ENCODE measurements around the gene HIVEP3. TPM values are rescaled to one million over a fixed set of nuclear protein-coding genes. Genes with fewer than 3 reads are reported as not detected.
A peak's percentile ranks its signal among the peaks of the same experiment; 100 is the strongest.

HIVEP3 gene
- total RNA-seq, 2 donors from 2014 or later: 17.9 to 32.0 TPM

GRCh38 chr1:41576620-41577019 lies 342.1 kb downstream of the HIVEP3 start:
- ATAC-seq (no peak), DNase-seq (ENCODE audit: low spot score) (no peak)
- no peaks in the 10 kb centered on the region for H3K27me3 Mint-ChIP-seq
- H3K36me3 Mint-ChIP-seq: no peaks in the 10 kb centered on the region
- no peak overlapping the region for H3K4me3 Mint-ChIP-seq
- peaks cover 18 to 38% of the 10 kb centered on the region in 2 donors for H3K4me1 Mint-ChIP-seq (ENCODE audit: low read depth in 2 of 2)
- no peaks in the 10 kb centered on the region for H3K9me3 Mint-ChIP-seq
- H3K27ac Mint-ChIP-seq: peak overlapping the region in 1 of 2 donors; percentile 33

GRCh38 chr1:41576206-41576605 lies 342.5 kb downstream of the HIVEP3 start:
- Mint-ChIP-seq H3K36me3 (no peaks in the 10 kb centered on the region), H3K27ac (peak overlapping the region in 1 of 2 donors; percentile 33), H3K4me3 (no peak overlapping the region), H3K4me1 (ENCODE audit: low read depth in 2 of 2) (peaks cover 17 to 38% of the 10 kb centered on the region in 2 donors), H3K27me3 (no peaks in the 10 kb centered on the region), H3K9me3 (no peaks in the 10 kb centered on the region)
- ATAC-seq (no peak), DNase-seq (ENCODE audit: low spot score) (no peak)

- Mint-ChIP-seq H3K9me3 (no peaks in the 10 kb centered on the region), H3K4me3 (no peak overlapping the region), H3K27me3 (no peaks in the 10 kb centered on the region), H3K36me3 (no peaks in the 10 kb centered on the region), H3K27ac (no peak overlapping the region), H3K4me1 (ENCODE audit: low read depth in 2 of 2) (peaks cover 10 to 30% of the 10 kb centered on the region in 2 donors)
- no peak for DNase-seq (ENCODE audit: low spot score)
- no peak for ATAC-seq
Observed at GRCh38 chr1:41574842-41575241, 343.9 kb downstream of the HIVEP3 start.

- no peak overlapping the region for H3K4me3 Mint-ChIP-seq
- peak overlapping the region in 1 of 2 donors; percentile 74 for H3K27ac Mint-ChIP-seq
- H3K36me3 Mint-ChIP-seq: no peaks in the 10 kb centered on the region
- ATAC-seq (peak; percentile 88 to 92), DNase-seq (ENCODE audit: low spot score) (peak; percentile 89)
- peaks cover 10 to 28% of the 10 kb centered on the region in 2 donors for H3K4me1 Mint-ChIP-seq (ENCODE audit: low read depth in 2 of 2)
- no peaks in the 10 kb centered on the region for H3K27me3 Mint-ChIP-seq
- no peaks in the 10 kb centered on the region for H3K9me3 Mint-ChIP-seq
Observed at GRCh38 chr1:41573785-41574713, 344.7 kb downstream of the HIVEP3 start.

DNA sequence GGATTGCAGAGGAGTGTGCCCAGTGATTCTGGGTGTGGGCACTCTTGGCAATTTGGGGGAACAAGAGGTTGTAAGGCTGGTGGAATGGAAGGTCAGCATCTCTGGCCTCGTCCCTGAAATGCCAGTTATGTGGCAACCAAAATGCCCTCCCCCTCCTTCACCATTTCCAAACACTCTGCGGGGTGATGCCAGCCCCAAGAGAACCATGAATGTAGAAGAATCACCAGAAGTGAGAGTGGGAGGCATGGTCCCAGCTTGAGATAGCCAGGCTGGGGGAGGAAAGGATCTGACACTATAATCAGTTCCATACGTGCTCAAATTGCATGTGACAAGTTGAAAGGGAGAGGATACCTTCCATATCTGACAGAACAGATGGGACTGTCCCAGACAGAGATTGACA lies 345.5 kb downstream of the HIVEP3 start:
- H3K36me3 Mint-ChIP-seq: no peaks in the 10 kb centered on the region
- H3K27ac Mint-ChIP-seq: peak overlapping the region in 1 of 2 donors; percentile 74
- DNase-seq (ENCODE audit: low spot score) (no peak), ATAC-seq (no peak)
- H3K4me3 Mint-ChIP-seq: no peak overlapping the region
- peaks cover 10 to 25% of the 10 kb centered on the region in 2 donors for H3K4me1 Mint-ChIP-seq (ENCODE audit: low read depth in 2 of 2)
- no peaks in the 10 kb centered on the region for H3K27me3 Mint-ChIP-seq
- no peaks in the 10 kb centered on the region for H3K9me3 Mint-ChIP-seq

GRCh38 chr1:41572224-41572623 lies 346.5 kb downstream of the HIVEP3 start:
- ATAC-seq (no peak), DNase-seq (ENCODE audit: low spot score) (no peak)
- Mint-ChIP-seq H3K4me1 (ENCODE audit: low read depth in 2 of 2) (peaks cover 10 to 29% of the 10 kb centered on the region in 2 donors), H3K4me3 (no peak overlapping the region), H3K27me3 (no peaks in the 10 kb centered on the region), H3K9me3 (no peaks in the 10 kb centered on the region), H3K27ac (peak overlapping the region in 1 of 2 donors; percentile 66), H3K36me3 (no peaks in the 10 kb centered on the region)

GRCh38 chr1:41571041-41571440 lies 347.7 kb downstream of the HIVEP3 start:
- ATAC-seq: no peak
- DNase-seq (ENCODE audit: low spot score): no peak
- Mint-ChIP-seq H3K36me3 (no peaks in the 10 kb centered on the region), H3K9me3 (no peaks in the 10 kb centered on the region), H3K27ac (no peak overlapping the region), H3K4me1 (ENCODE audit: low read depth in 2 of 2) (peaks cover 10 to 36% of the 10 kb centered on the region in 2 donors), H3K4me3 (no peak overlapping the region), H3K27me3 (no peaks in the 10 kb centered on the region)

DNA sequence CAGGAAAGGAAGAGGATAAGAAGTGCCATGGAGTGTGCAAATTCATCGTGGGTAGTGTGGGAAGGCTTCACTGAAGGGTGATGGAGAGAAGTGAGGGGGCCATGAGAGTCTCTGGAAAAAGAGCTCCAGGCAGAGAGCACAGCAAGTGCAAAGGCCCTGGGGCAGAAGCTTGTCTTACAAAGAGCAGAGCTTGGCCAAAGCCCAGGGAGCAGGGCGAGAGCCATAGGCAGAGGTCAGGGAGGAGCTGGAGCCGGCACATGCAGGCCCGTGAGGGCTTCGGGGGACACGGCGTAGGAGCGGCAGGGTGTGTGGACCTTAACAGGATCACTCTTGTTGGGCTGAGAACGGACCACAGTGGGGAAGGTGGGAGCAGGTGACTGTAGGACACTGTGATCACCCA lies 350.5 kb downstream of the HIVEP3 start:
- Mint-ChIP-seq H3K9me3 (no peaks in the 10 kb centered on the region), H3K36me3 (no peaks in the 10 kb centered on the region), H3K27me3 (no peaks in the 10 kb centered on the region), H3K27ac (no peak overlapping the region), H3K4me3 (no peak overlapping the region), H3K4me1 (ENCODE audit: low read depth in 2 of 2) (peaks cover 8 to 28% of the 10 kb centered on the region in 2 donors)
- DNase-seq (ENCODE audit: low spot score) (no peak), ATAC-seq (no peak)

GRCh38 chr1:41566969-41567368 lies 351.8 kb downstream of the HIVEP3 start:
- no peak overlapping the region for H3K27ac Mint-ChIP-seq

DNA sequence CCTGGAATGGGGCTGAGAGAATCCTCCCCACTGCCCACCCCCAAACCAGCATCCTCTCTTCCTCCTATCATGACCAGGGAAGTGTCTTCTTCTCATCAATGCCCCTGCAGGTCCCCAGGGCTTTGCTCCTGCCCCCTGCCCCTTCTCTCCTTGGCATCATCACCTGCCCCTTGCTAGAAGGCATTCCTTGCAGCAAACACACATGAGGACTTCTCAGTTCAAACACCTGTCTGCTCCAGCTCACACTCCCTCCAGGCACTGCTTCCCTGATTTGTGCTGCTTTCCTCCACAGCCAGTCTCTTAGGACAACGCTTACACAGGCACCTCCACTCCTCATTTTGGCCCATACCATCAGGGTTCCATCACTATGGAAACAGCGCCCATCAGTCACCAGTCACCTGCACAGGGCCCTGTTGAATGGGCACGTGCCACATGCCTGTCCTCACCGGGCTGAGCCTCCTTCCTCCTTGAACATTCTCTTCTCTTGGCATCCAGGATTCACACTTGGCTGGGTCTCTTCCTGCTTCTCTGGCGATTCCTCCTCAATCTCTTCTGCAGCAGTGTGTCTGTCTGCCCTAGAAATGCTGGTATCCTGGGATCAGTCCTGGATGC lies 352.3 kb downstream of the HIVEP3 start:
- H3K36me3 Mint-ChIP-seq: no peaks in the 10 kb centered on the region

More at GRCh38 chr1:41566969-41567368, 351.8 kb downstream of the HIVEP3 start:
- H3K36me3 Mint-ChIP-seq: no peaks in the 10 kb centered on the region
- H3K27me3 Mint-ChIP-seq: no peaks in the 10 kb centered on the region
- peaks cover 8 to 24% of the 10 kb centered on the region in 2 donors for H3K4me1 Mint-ChIP-seq (ENCODE audit: low read depth in 2 of 2)
- DNase-seq (ENCODE audit: low spot score): no peak
- H3K4me3 Mint-ChIP-seq: no peak overlapping the region
- no peak for ATAC-seq
- H3K9me3 Mint-ChIP-seq: no peaks in the 10 kb centered on the region

GRCh38 chr1:41564741-41565475 lies 353.8 kb downstream of the HIVEP3 start:
- H3K9me3 Mint-ChIP-seq: no peaks in the 10 kb centered on the region
- no peak for ATAC-seq
- H3K4me1 Mint-ChIP-seq (ENCODE audit: low read depth in 2 of 2): peaks cover 8 to 18% of the 10 kb centered on the region in 2 donors
- H3K27me3 Mint-ChIP-seq: no peaks in the 10 kb centered on the region
- DNase-seq (ENCODE audit: low spot score): no peak
- H3K36me3 Mint-ChIP-seq: no peaks in the 10 kb centered on the region
- no peak overlapping the region for H3K4me3 Mint-ChIP-seq
- H3K27ac Mint-ChIP-seq: peak overlapping the region in 1 of 2 donors; percentile 13

More for the DNA sequence above, 352.3 kb downstream of the HIVEP3 start:
- H3K4me3 Mint-ChIP-seq: no peak overlapping the region
- H3K27ac Mint-ChIP-seq: no peak overlapping the region
- H3K4me1 Mint-ChIP-seq (ENCODE audit: low read depth in 2 of 2): peaks cover 8 to 19% of the 10 kb centered on the region in 2 donors
- no peaks in the 10 kb centered on the region for H3K9me3 Mint-ChIP-seq
- H3K27me3 Mint-ChIP-seq: no peaks in the 10 kb centered on the region
- DNase-seq (ENCODE audit: low spot score) (no peak), ATAC-seq (no peak)

- DNase-seq (ENCODE audit: low spot score) (no peak), ATAC-seq (no peak)
- Mint-ChIP-seq H3K4me3 (no peak overlapping the region), H3K27ac (no peak overlapping the region), H3K4me1 (ENCODE audit: low read depth in 2 of 2) (peaks cover 8 to 15% of the 10 kb centered on the region in 2 donors), H3K27me3 (no peaks in the 10 kb centered on the region), H3K36me3 (no peaks in the 10 kb centered on the region), H3K9me3 (no peaks in the 10 kb centered on the region)
Observed at GRCh38 chr1:41562328-41562727, 356.4 kb downstream of the HIVEP3 start.

DNA sequence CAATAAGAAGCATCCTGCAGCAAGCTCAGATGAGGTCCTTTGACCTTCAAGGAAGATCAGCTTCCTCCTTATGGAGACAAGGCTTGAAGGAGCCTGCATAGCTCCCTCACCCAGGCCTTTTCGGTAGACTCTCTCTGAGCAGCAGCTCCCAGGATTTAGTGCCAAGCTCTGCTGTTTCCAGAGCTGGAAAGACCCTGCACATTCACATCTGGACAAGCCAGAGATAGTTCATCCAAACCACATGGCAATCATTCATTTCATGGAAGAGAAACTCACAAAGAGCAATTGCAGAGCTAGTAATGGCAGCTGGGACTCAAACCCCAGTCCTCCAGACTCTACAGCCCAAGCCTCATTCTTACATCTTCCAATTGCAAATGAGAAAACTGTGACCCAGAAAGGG lies 357.8 kb downstream of the HIVEP3 start:
- H3K4me3 Mint-ChIP-seq: no peak overlapping the region
- H3K9me3 Mint-ChIP-seq: no peaks in the 10 kb centered on the region
- H3K36me3 Mint-ChIP-seq: no peaks in the 10 kb centered on the region
- no peaks in the 10 kb centered on the region for H3K27me3 Mint-ChIP-seq
- no peak for ATAC-seq
- no peak for DNase-seq (ENCODE audit: low spot score)
- no peak overlapping the region for H3K27ac Mint-ChIP-seq
- H3K4me1 Mint-ChIP-seq (ENCODE audit: low read depth in 2 of 2): peaks cover 7 to 8% of the 10 kb centered on the region in 2 donors
